Mesenchymal stem cell (in vitro differentiated cells and primary cell): ENCODE results near the gene GCG.

Source experiments
- DNase-seq: peaks from one replicate; pipeline ENCODE4 v3.0.0-alpha.2; 2013
- H2AFZ ChIP-seq: one replicate; pipeline ENCODE4 v1.6.1; 2013; ENCODE audit warnings: low read depth, mild to moderate bottlenecking, control low read depth, inconsistent platforms, low read length, moderate library complexity
- H2AK5ac ChIP-seq: 2 replicates; pipeline ENCODE4 v1.6.1; 2013; ENCODE audit warnings: low read length, moderate library complexity, mild to moderate bottlenecking, inconsistent platforms; ENCODE audit not compliant: severe bottlenecking
- H2BK120ac ChIP-seq: one replicate; pipeline ENCODE4 v1.6.1; 2013; ENCODE audit warnings: low read depth, mild to moderate bottlenecking, inconsistent platforms, low read length, moderate library complexity
- H2BK12ac ChIP-seq, 2 experiments: one replicate each; pipeline ENCODE4 v1.6.1; 2013; ENCODE audit warnings: inconsistent platforms in 2 of 2, low read length in 2 of 2, mild to moderate bottlenecking in 2 of 2, moderate library complexity in 2 of 2, control low read depth in 1 of 2
- H2BK15ac ChIP-seq: one replicate; pipeline ENCODE4 v1.6.1; 2013; ENCODE audit warnings: mild to moderate bottlenecking, low read depth, inconsistent platforms; ENCODE audit not compliant: poor library complexity, severe bottlenecking
- H2BK5ac ChIP-seq: 2 replicates; pipeline ENCODE4 v1.6.1; 2013; ENCODE audit warnings: low read depth, mild to moderate bottlenecking, low read length, control low read depth, inconsistent platforms; ENCODE audit not compliant: poor library complexity, severe bottlenecking
- H3K14ac ChIP-seq, 2 experiments: one replicate each; pipeline ENCODE4 v1.6.1; 2013; ENCODE audit warnings: inconsistent platforms in 2 of 2, low read length in 2 of 2, control low read depth in 1 of 2, mild to moderate bottlenecking in 1 of 2, moderate library complexity in 1 of 2
- H3K18ac ChIP-seq, 2 experiments: one replicate each; pipeline ENCODE4 v1.6.1; 2013; ENCODE audit warnings: inconsistent platforms in 2 of 2, low read length in 2 of 2, control low read depth in 1 of 2, low read depth in 1 of 2, mild to moderate bottlenecking in 1 of 2
- H3K23ac ChIP-seq, 2 experiments: one replicate each; pipeline ENCODE4 v1.6.1; 2013; ENCODE audit warnings: inconsistent platforms in 2 of 2, low read length in 2 of 2, mild to moderate bottlenecking in 2 of 2, moderate library complexity in 2 of 2, control low read depth in 1 of 2
- H3K27ac ChIP-seq: 2 replicates; pipeline ENCODE4 v1.5.1; 2013; ENCODE audit warnings: mild to moderate bottlenecking, moderate library complexity, low read length, control low read depth, inconsistent platforms; ENCODE audit not compliant: poor library complexity, severe bottlenecking
- H3K27me3 ChIP-seq, 2 experiments: 2 replicates each; pipeline versions ENCODE4 v1.6.1 to v1.7.0; 2013; ENCODE audit warnings: low read length in 2 of 2, mild to moderate bottlenecking in 2 of 2, moderate library complexity in 2 of 2, control low read depth in 1 of 2, inconsistent platforms in 1 of 2; ENCODE audit not compliant: control insufficient read depth in 1 of 2, insufficient read depth in 1 of 2
- H3K36me3 ChIP-seq, 2 experiments: 2 replicates each; pipeline versions ENCODE4 v1.6.1 to v1.7.0; 2013; ENCODE audit warnings: low read length in 2 of 2, control low read depth in 1 of 2, inconsistent platforms in 1 of 2, low read depth in 1 of 2, mild to moderate bottlenecking in 1 of 2; ENCODE audit not compliant: insufficient read depth in 2 of 2, control insufficient read depth in 1 of 2
- H3K4ac ChIP-seq, 2 experiments: one replicate each; pipeline ENCODE4 v1.6.1; 2013; ENCODE audit warnings: inconsistent platforms in 2 of 2, low read length in 2 of 2, mild to moderate bottlenecking in 2 of 2, moderate library complexity in 2 of 2, control low read depth in 1 of 2, low read depth in 1 of 2
- H3K4me1 ChIP-seq: 2 replicates; pipeline ENCODE4 v1.6.1; 2013; ENCODE audit warnings: low read depth, low read length, control low read depth; ENCODE audit not compliant: control insufficient read depth, insufficient read depth
- H3K4me2 ChIP-seq: 2 replicates; pipeline ENCODE4 v1.6.1; 2013; ENCODE audit warnings: low read length, mild to moderate bottlenecking, inconsistent platforms; ENCODE audit not compliant: poor library complexity, severe bottlenecking
- H3K4me3 ChIP-seq, 2 experiments: 2 replicates each; pipeline versions ENCODE4 v1.5.1 to v1.7.0; 2013; ENCODE audit warnings: low read length in 2 of 2, mild to moderate bottlenecking in 2 of 2, control low read depth in 1 of 2, low read depth in 1 of 2; ENCODE audit not compliant: insufficient read depth in 1 of 2
- H3K79me1 ChIP-seq: replicated peaks from 2 replicates; pipeline ENCODE4 v1.6.1; 2013; ENCODE audit warnings: mild to moderate bottlenecking, control low read depth, low read length, inconsistent platforms; ENCODE audit not compliant: poor library complexity, severe bottlenecking
- H3K9ac ChIP-seq: 2 replicates; pipeline ENCODE4 v1.7.0; 2013; ENCODE audit warnings: mild to moderate bottlenecking, low read length, moderate library complexity
- H3K9me3 ChIP-seq: 2 replicates; pipeline ENCODE4 v1.7.0; 2013; ENCODE audit warnings: mild to moderate bottlenecking, low read length; ENCODE audit not compliant: control insufficient read depth
- H4K8ac ChIP-seq: one replicate; pipeline ENCODE4 v1.6.1; 2013; ENCODE audit warnings: inconsistent platforms, mild to moderate bottlenecking, low read length, moderate library complexity
- H4K91ac ChIP-seq: one replicate; pipeline ENCODE4 v1.6.1; 2013; ENCODE audit warnings: mild to moderate bottlenecking, low read length, inconsistent platforms
- WGBS: methylation state at CpG from one replicate; pipeline ENCODE4 v1.1.7; 2013; ENCODE audit warnings: mixed read lengths; 5-methylcytosine and 5-hydroxymethylcytosine counted together

GCG gene

GRCh38 chr2:162106746-162107145, 45.3 kb downstream of the GCG start:
- WGBS: no CpG with 5 or more reads among the region's 1 CpG
- H3K79me1 ChIP-seq: no peaks in the 10 kb centered on the region
- no peaks in the 10 kb centered on the region for H3K36me3 ChIP-seq
- no peak overlapping the region for H4K8ac ChIP-seq
- H2AFZ ChIP-seq: no peak overlapping the region
- H3K9ac ChIP-seq: peak overlapping the region; percentile 11
- no peak overlapping the region for H2BK120ac ChIP-seq
- DNase-seq: no peak
- H3K4me1 ChIP-seq: no peaks in the 10 kb centered on the region
- H3K14ac ChIP-seq: no peak overlapping the region
- no peak overlapping the region for H2BK5ac ChIP-seq
- H2AK5ac ChIP-seq: no peak overlapping the region
- H3K18ac ChIP-seq: no peak overlapping the region
- H3K27ac ChIP-seq: no peak overlapping the region
- no peak overlapping the region for H3K23ac ChIP-seq
- no peaks in the 10 kb centered on the region for H3K27me3 ChIP-seq
- no peak overlapping the region for H4K91ac ChIP-seq
- H3K4me3 ChIP-seq: no peak overlapping the region
- H2BK12ac ChIP-seq: no peak overlapping the region
- no peaks in the 10 kb centered on the region for H3K9me3 ChIP-seq
- no peak overlapping the region for H3K4ac ChIP-seq
- H3K4me2 ChIP-seq: no peak overlapping the region
- no peak overlapping the region for H2BK15ac ChIP-seq

GRCh38 chr2:162106146-162106551, 45.9 kb downstream of the GCG start:
- no peak overlapping the region for H4K8ac ChIP-seq
- H2BK120ac ChIP-seq: no peak overlapping the region
- H3K9ac ChIP-seq: peak overlapping the region; percentile 11
- no peak overlapping the region for H3K23ac ChIP-seq
- H2BK5ac ChIP-seq: no peak overlapping the region
- no peak overlapping the region for H3K4me2 ChIP-seq
- H2AFZ ChIP-seq: no peak overlapping the region
- H2AK5ac ChIP-seq: no peak overlapping the region
- H3K4me1 ChIP-seq: no peaks in the 10 kb centered on the region
- DNase-seq: no peak
- H3K27ac ChIP-seq: no peak overlapping the region
- WGBS: 54% methylated on average over 2 of the region's 3 CpGs
- no peak overlapping the region for H3K18ac ChIP-seq
- H2BK15ac ChIP-seq: no peak overlapping the region
- H2BK12ac ChIP-seq: no peak overlapping the region
- H3K4ac ChIP-seq: no peak overlapping the region
- H3K79me1 ChIP-seq: no peaks in the 10 kb centered on the region
- H3K36me3 ChIP-seq: no peaks in the 10 kb centered on the region
- H3K14ac ChIP-seq: no peak overlapping the region
- H3K27me3 ChIP-seq: no peaks in the 10 kb centered on the region
- H4K91ac ChIP-seq: no peak overlapping the region
- H3K9me3 ChIP-seq: no peaks in the 10 kb centered on the region
- no peak overlapping the region for H3K4me3 ChIP-seq

- Histone ChIP-seq H2BK15ac (no peak overlapping the region), H3K18ac (no peak overlapping the region), H2BK12ac (no peak overlapping the region), H3K4me1 (no peaks in the 10 kb centered on the region), H3K4me2 (no peak overlapping the region), H3K23ac (no peak overlapping the region), H3K36me3 (no peaks in the 10 kb centered on the region), H4K91ac (no peak overlapping the region), H3K14ac (no peak overlapping the region), H2BK5ac (no peak overlapping the region), H3K9ac (no peak overlapping the region), H3K27ac (no peak overlapping the region), H4K8ac (no peak overlapping the region), H2AFZ (no peak overlapping the region), H3K4ac (no peak overlapping the region), H3K79me1 (no peaks in the 10 kb centered on the region), H2AK5ac (no peak overlapping the region), H3K27me3 (no peaks in the 10 kb centered on the region), H2BK120ac (no peak overlapping the region), H3K9me3 (no peaks in the 10 kb centered on the region), H3K4me3 (no peak overlapping the region)
- 91% methylated on average over 3 of the region's 3 CpGs for WGBS
- DNase-seq: no peak
Observed at GRCh38 chr2:162103443-162104009, 48.5 kb downstream of the GCG start.

- Histone ChIP-seq H2AK5ac (no peak overlapping the region), H3K4ac (no peak overlapping the region), H3K36me3 (no peaks in the 10 kb centered on the region), H3K9me3 (no peaks in the 10 kb centered on the region), H3K23ac (no peak overlapping the region), H3K9ac (no peak overlapping the region), H3K27me3 (no peaks in the 10 kb centered on the region), H3K14ac (no peak overlapping the region), H4K8ac (no peak overlapping the region), H2BK12ac (no peak overlapping the region), H3K27ac (no peak overlapping the region), H2BK15ac (no peak overlapping the region), H2AFZ (no peak overlapping the region), H4K91ac (no peak overlapping the region), H3K4me1 (no peaks in the 10 kb centered on the region), H3K18ac (no peak overlapping the region), H2BK5ac (no peak overlapping the region), H2BK120ac (no peak overlapping the region), H3K4me3 (no peak overlapping the region), H3K4me2 (no peak overlapping the region), H3K79me1 (no peaks in the 10 kb centered on the region)
- no CpG with 5 or more reads among the region's 1 CpG for WGBS
- DNase-seq: no peak
Observed at GRCh38 chr2:162100579-162100978, 51.5 kb downstream of the GCG start.
